CD4-positive, CD25-positive, alpha-beta regulatory T cell (primary cell): ENCODE data around the gene ATP1A4. TPM values are rescaled to one million over a fixed set of nuclear protein-coding genes. Genes with fewer than 3 reads are reported as not detected.

Experiments
- ATAC-seq, 2 donors: fragments of 150-1000 bp; cut with Tn5 transposase; one replicate each; pipeline ENCODE4 v1.10.0; 2021; ENCODE audit warnings: low read depth in 2 of 2, moderate number of reproducible peaks in 2 of 2, moderate library complexity in 1 of 2
- DNase-seq, 3 donors: peaks; one replicate each; pipeline versions ENCODE4 v3.0.0 to v3.0.0-alpha.2; 2012 to 2022; ENCODE audit warnings: mixed read lengths in 1 of 3
- H3K27ac ChIP-seq: one replicate; pipeline ENCODE4 v1.7.0; 2013; ENCODE audit warnings: mild to moderate bottlenecking, low read length; ENCODE audit not compliant: insufficient read depth, poor library complexity, severe bottlenecking
- H3K27me3 ChIP-seq: one replicate; pipeline ENCODE4 v1.7.0; 2013; ENCODE audit warnings: low read length; ENCODE audit not compliant: control insufficient read depth, insufficient read depth
- H3K36me3 ChIP-seq: one replicate; pipeline ENCODE4 v1.7.0; 2013; ENCODE audit warnings: mild to moderate bottlenecking, low read length, moderate library complexity; ENCODE audit not compliant: control insufficient read depth, insufficient read depth
- H3K4me1 ChIP-seq: 2 replicates; pipeline ENCODE4 v1.7.0; 2013; ENCODE audit warnings: mild to moderate bottlenecking, low read length; ENCODE audit not compliant: insufficient read depth, control insufficient read depth, poor library complexity, severe bottlenecking
- H3K4me3 ChIP-seq: one replicate; pipeline ENCODE4 v1.7.0; 2013; ENCODE audit warnings: low read depth, mild to moderate bottlenecking, low read length, moderate library complexity
- H3K9me3 ChIP-seq, 2 experiments: 1 replicate in 1 of 2; 2 replicates in 1 of 2; pipeline ENCODE4 v1.7.0; 2013; ENCODE audit warnings: low read length in 2 of 2, mild to moderate bottlenecking in 1 of 2, moderate library complexity in 1 of 2; ENCODE audit not compliant: control insufficient read depth in 2 of 2
- H3K27ac Mint-ChIP-seq, 3 donors: one replicate each; pipeline ENCODE4 v1.8.0; 2020 to 2022; ENCODE audit warnings: mild to moderate bottlenecking in 3 of 3, mixed read lengths in 3 of 3, moderate library complexity in 2 of 3
- H3K27me3 Mint-ChIP-seq: one replicate; pipeline ENCODE4 v1.8.0; 2022; ENCODE audit warnings: mild to moderate bottlenecking, mixed read lengths
- H3K36me3 Mint-ChIP-seq: one replicate; pipeline ENCODE4 v1.8.0; 2020; ENCODE audit warnings: mixed read lengths
- H3K4me1 Mint-ChIP-seq, 4 donors: one replicate each; pipeline ENCODE4 v1.8.0; 2020 to 2022; ENCODE audit warnings: mixed read lengths in 4 of 4, mild to moderate bottlenecking in 1 of 4
- H3K4me3 Mint-ChIP-seq, 4 donors: one replicate each; pipeline ENCODE4 v1.8.0; 2020 to 2022; ENCODE audit warnings: mild to moderate bottlenecking in 4 of 4, mixed read lengths in 4 of 4, moderate library complexity in 3 of 4
- H3K9me3 Mint-ChIP-seq, 7 donors: one replicate each; pipeline ENCODE4 v1.8.0; 2020 to 2022; ENCODE audit warnings: mixed read lengths in 7 of 7, mild to moderate bottlenecking in 3 of 7, moderate library complexity in 2 of 7
- polyA plus RNA-seq, 4 donors: library from polyadenylated mRNA; unstranded; fragments of 300-500 nt; fragmentation: Illumina TruSeq; gene quantifications; one replicate each; pipeline ENCODE4 v1.2.3, GENCODE V29; 2021
- total RNA-seq: library from RNA; stranded (reverse); gene quantifications from one replicate; pipeline ENCODE4 v1.2.3, GENCODE V29; 2022

The ATP1A4 gene
- total and polyA plus RNA-seq, 5 donors from 2014 or later: not detected

DNA sequence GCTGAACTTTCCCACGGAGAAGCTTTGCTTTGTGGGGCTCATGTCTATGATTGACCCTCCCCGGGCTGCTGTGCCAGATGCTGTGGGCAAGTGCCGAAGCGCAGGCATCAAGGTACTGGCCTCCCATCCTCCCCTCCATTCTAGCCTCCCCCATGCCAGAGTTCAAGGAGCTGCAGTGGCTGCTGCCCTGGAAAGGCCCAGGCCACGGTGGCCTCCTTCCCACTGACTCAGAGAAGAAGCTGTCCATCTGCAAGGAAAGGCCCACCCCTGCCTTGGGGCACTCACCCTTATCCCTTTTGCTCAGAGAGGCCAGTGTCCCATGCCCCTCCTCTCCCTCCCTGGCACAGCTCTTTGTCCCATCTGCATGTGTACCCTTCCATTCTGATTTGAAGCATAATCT lies 20.9 kb upstream of the ATP1A4 start:
- no peaks in the 10 kb centered on the region for H3K4me1 ChIP-seq
- no peak overlapping the region for H3K4me3 ChIP-seq
- no peaks in the 10 kb centered on the region for H3K9me3 Mint-ChIP-seq
- H3K27me3 Mint-ChIP-seq: no peaks in the 10 kb centered on the region
- no peaks in the 10 kb centered on the region for H3K36me3 Mint-ChIP-seq
- H3K27ac Mint-ChIP-seq: no peak overlapping the region
- no peaks in the 10 kb centered on the region for H3K4me1 Mint-ChIP-seq
- no peak overlapping the region for H3K27ac ChIP-seq
- no peak for ATAC-seq
- no peaks in the 10 kb centered on the region for H3K36me3 ChIP-seq
- H3K27me3 ChIP-seq: peaks cover 4% of the 10 kb centered on the region
- no peak overlapping the region for H3K4me3 Mint-ChIP-seq
- no peak for DNase-seq
- no peaks in the 10 kb centered on the region for H3K9me3 ChIP-seq

DNA sequence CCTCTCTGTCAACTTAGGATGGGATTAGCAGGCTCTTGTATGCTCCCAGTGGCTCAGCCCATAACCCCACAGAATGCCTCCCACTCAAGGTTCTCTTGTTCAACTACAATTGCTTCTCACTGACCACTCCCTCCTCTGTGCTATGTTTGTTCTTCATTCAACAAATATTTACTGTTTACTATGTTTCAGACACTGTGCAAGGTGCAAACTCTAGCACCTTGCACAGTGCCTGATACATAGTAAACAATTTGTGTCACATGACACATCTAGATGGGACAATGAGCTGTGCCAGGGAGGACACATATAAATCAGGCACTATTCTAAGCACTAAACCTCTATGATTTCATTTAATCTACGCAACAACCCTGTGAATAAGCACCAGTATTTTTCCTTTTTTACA lies 20.5 kb upstream of the ATP1A4 start:
- H3K4me1 Mint-ChIP-seq: no peaks in the 10 kb centered on the region

DNA sequence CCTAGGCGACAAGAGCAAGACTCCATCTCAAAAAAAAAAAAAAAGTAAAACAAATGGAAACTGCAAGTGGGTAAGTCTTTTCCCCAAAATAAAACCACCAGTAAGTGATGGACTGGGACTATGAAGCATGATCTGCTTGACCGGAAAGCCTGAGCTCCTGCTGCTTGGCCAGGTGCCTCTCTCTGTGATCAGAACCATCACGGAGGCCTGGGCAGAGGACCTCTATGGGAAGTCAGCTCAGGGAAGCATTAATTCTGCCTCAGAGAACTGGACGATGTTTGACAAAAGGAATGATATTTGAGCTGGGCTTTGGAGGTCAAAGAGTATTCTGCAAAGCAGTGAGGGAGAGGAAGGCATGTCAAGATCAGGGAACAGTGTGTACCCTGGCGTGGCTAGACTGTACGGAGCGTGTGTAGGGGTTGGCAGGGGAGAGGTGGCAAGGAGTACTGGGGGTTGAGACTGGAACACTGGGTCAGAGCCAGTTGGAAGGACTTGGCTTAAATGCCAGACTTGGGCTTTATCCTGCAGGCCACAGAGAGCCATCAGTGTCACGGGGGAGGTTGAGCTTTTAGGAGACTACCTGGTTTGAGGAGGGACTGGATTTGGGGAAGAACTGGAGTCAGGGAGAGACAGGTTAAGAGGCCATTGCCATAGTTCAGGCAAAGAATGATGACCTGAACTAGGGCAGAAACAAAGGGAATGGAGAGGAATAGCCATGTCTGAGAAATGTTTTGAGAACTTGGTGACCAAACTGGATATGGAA lies 19.4 kb upstream of the ATP1A4 start:
- ATAC-seq: no peak
- Histone ChIP-seq H3K27ac (no peak overlapping the region), H3K9me3 (no peaks in the 10 kb centered on the region), H3K27me3 (peaks cover 4% of the 10 kb centered on the region), H3K36me3 (no peaks in the 10 kb centered on the region), H3K4me3 (no peak overlapping the region), H3K4me1 (no peaks in the 10 kb centered on the region)
- no peak for DNase-seq
- Mint-ChIP-seq H3K4me3 (peak overlapping the region in 1 of 4 donors; percentile 1), H3K4me1 (no peaks in the 10 kb centered on the region), H3K36me3 (no peaks in the 10 kb centered on the region), H3K9me3 (no peaks in the 10 kb centered on the region), H3K27me3 (no peaks in the 10 kb centered on the region), H3K27ac (peak overlapping the region in 1 of 3 donors; percentile 33)

More for the DNA sequence above, 20.5 kb upstream of the ATP1A4 start:
- H3K4me3 ChIP-seq: no peak overlapping the region
- Mint-ChIP-seq H3K4me3 (no peak overlapping the region), H3K9me3 (no peaks in the 10 kb centered on the region), H3K27me3 (no peaks in the 10 kb centered on the region), H3K36me3 (no peaks in the 10 kb centered on the region), H3K27ac (no peak overlapping the region)
- H3K27me3 ChIP-seq: peaks cover 4% of the 10 kb centered on the region
- no peaks in the 10 kb centered on the region for H3K4me1 ChIP-seq
- H3K27ac ChIP-seq: no peak overlapping the region
- H3K9me3 ChIP-seq: no peaks in the 10 kb centered on the region
- H3K36me3 ChIP-seq: no peaks in the 10 kb centered on the region
- no peak for DNase-seq
- ATAC-seq: no peak

DNA sequence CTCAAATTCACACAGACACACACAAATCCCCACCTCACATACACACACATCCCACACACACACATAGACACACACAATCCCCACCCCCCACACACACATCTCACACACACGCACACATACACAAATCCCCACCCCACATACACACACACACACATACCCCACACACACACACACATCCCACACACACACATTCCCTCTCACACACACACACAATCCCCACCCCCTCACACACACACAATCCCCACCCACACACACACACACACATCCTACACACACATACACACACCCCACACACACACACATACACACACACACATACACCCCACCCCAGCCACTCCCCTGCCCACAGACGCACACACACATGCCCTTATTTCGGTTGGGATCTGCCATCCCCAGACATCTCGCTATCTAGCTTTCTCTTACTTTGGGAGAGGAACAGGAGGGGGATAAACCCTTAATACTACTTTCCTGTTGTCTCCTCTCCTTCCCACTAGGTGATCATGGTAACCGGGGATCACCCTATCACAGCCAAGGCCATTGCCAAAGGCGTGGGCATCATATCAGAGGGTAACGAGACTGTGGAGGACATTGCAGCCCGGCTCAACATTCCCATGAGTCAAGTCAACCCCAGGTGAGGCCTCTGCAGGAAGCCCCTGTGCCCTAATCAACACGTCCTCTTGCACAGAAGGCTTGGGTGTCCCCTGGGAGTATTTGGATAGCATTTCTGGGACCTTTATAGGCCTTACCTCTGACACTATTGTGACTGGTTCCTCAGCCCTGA lies 17.2 kb upstream of the ATP1A4 start:
- no peaks in the 10 kb centered on the region for H3K4me1 ChIP-seq
- H3K4me1 Mint-ChIP-seq: no peaks in the 10 kb centered on the region

DNA sequence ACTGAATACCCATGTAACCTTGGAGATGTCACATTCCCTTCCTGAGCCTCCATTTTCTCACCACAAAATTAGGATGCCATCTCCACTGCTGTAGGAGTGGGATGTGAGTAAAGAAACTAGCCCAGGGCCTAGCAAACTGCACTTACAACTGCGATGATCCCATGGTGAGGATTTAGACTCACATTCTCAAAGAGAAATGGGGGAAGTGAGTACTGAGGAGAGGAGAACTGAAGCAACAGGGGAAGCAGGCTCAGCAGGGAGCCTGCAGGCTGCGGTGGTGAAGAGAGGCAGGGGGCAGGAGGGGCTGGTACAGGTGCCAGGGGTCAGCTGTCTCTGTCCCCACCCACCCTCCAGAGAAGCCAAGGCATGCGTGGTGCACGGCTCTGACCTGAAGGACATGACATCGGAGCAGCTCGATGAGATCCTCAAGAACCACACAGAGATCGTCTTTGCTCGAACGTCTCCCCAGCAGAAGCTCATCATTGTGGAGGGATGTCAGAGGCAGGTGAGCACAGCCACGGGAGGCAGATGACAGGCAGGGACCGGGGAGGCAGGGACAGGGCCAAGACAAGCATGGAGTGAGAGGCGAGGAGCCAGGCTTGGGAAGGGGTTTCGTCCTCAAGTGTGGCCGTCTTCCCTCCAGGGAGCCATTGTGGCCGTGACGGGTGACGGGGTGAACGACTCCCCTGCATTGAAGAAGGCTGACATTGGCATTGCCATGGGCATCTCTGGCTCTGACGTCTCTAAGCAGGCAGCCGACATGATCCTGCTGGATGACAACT lies 16.4 kb upstream of the ATP1A4 start:
- H3K27ac ChIP-seq: no peak overlapping the region
- H3K27me3 ChIP-seq: peaks cover 4% of the 10 kb centered on the region
- Mint-ChIP-seq H3K9me3 (peaks cover 0 to 1% (median 0%) of the 10 kb centered on the region in 7 donors), H3K27me3 (peaks cover 5% of the 10 kb centered on the region), H3K4me1 (no peaks in the 10 kb centered on the region), H3K36me3 (no peaks in the 10 kb centered on the region), H3K27ac (no peak overlapping the region), H3K4me3 (no peak overlapping the region)
- H3K4me1 ChIP-seq: no peaks in the 10 kb centered on the region
- H3K36me3 ChIP-seq: no peaks in the 10 kb centered on the region
- no peaks in the 10 kb centered on the region for H3K9me3 ChIP-seq
- no peak for ATAC-seq
- no peak overlapping the region for H3K4me3 ChIP-seq
- DNase-seq: no peak

More for the DNA sequence above, 17.2 kb upstream of the ATP1A4 start:
- DNase-seq: no peak
- no peak for ATAC-seq
- H3K36me3 Mint-ChIP-seq: no peaks in the 10 kb centered on the region
- no peak overlapping the region for H3K4me3 ChIP-seq
- peaks cover 4% of the 10 kb centered on the region for H3K27me3 ChIP-seq
- no peaks in the 10 kb centered on the region for H3K9me3 ChIP-seq
- H3K9me3 Mint-ChIP-seq: no peaks in the 10 kb centered on the region
- no peak overlapping the region for H3K4me3 Mint-ChIP-seq
- H3K27me3 Mint-ChIP-seq: no peaks in the 10 kb centered on the region
- H3K27ac ChIP-seq: no peak overlapping the region
- no peak overlapping the region for H3K27ac Mint-ChIP-seq
- H3K36me3 ChIP-seq: no peaks in the 10 kb centered on the region

DNA sequence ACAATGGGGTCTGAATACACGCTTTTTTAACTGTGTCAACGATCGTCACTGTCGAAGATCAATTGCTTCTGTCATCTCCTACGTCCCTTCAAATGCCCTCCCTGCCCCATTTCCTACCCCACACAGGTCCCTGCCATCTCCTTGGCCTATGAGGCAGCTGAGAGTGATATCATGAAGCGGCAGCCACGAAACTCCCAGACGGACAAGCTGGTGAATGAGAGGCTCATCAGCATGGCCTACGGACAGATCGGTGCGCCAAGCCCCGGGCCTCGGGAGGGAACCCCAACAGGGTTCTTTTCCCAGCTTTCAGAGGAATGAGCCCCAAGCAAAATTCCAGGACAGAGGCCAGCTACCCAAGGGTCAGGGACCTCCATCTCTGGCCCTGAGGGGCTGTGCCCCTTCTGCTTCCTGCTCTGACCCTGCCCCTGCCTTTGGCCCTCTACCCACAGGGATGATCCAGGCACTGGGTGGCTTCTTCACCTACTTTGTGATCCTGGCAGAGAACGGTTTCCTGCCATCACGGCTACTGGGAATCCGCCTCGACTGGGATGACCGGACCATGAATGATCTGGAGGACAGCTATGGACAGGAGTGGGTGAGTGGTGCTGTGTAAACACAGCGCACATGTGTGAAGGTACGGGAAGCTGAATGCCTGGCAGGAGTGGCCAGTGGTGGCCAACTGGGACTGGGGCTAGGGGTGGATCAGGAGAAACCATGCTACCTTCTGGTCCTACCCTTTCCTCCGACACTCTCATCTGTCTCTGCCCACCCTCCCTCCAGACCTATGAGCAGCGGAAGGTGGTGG lies 15.1 kb upstream of the ATP1A4 start:
- Mint-ChIP-seq H3K27ac (no peak overlapping the region), H3K4me1 (no peaks in the 10 kb centered on the region), H3K36me3 (no peaks in the 10 kb centered on the region), H3K4me3 (no peak overlapping the region), H3K27me3 (peaks cover 9% of the 10 kb centered on the region), H3K9me3 (peaks cover 0 to 1% (median 0%) of the 10 kb centered on the region in 7 donors)
- Histone ChIP-seq H3K27me3 (peaks cover 2% of the 10 kb centered on the region), H3K36me3 (no peaks in the 10 kb centered on the region), H3K4me3 (no peak overlapping the region), H3K27ac (no peak overlapping the region), H3K9me3 (no peaks in the 10 kb centered on the region), H3K4me1 (no peaks in the 10 kb centered on the region)
- no peak for DNase-seq
- no peak for ATAC-seq

DNA sequence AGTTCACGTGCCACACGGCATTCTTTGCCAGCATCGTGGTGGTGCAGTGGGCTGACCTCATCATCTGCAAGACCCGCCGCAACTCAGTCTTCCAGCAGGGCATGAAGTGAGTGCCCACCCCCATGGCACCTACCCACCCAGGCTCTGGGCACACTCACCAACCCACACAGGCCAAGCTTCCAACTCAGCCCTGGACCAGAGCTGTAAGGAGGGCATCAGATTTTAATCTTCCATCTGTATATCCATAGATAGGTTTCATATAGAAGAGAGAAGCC lies 14.5 kb upstream of the ATP1A4 start:
- peaks cover 0 to 1% (median 0%) of the 10 kb centered on the region in 7 donors for H3K9me3 Mint-ChIP-seq
- Histone ChIP-seq H3K27me3 (peaks cover 3% of the 10 kb centered on the region), H3K9me3 (no peaks in the 10 kb centered on the region), H3K4me3 (no peak overlapping the region), H3K4me1 (no peaks in the 10 kb centered on the region), H3K27ac (no peak overlapping the region), H3K36me3 (no peaks in the 10 kb centered on the region)
- no peak for DNase-seq
- H3K27me3 Mint-ChIP-seq: peaks cover 10% of the 10 kb centered on the region
- H3K4me1 Mint-ChIP-seq: no peaks in the 10 kb centered on the region
- no peak overlapping the region for H3K4me3 Mint-ChIP-seq
- no peak for ATAC-seq
- H3K27ac Mint-ChIP-seq: no peak overlapping the region
- H3K36me3 Mint-ChIP-seq: no peaks in the 10 kb centered on the region
